Measurements from ENCODE around the gene CCNH. TPM values are rescaled to one million over a fixed set of nuclear protein-coding genes. Genes with fewer than 3 reads are reported as not detected.

CCNH gene
- total and polyA plus RNA-seq, 9 of the 15 experiments (the other 6 are each of a cell fraction or from before 2014, with no cell fraction given) = 100 to 213 (median 150) TPM

DNA sequence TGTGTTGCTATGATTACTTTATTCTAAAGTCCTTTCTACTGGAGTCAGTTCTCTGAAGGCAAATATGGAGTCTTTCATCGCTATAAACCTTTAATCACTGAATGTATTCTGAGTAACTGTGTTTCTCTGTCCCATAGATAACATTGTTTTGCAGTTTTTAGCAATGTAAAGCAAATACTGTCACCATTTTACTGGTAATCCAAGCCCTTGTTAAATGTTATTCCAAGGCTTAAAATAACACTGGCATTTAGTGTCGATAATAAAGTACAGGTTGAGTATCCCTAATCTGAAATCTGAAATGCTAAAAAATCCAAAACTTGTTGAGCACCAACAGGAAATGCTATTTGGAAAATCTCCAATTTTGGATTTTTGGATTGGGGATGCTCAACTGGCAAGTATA lies 24.6 kb downstream of the CCNH start:
- H3K9ac ChIP-seq (ENCODE audit: insufficient read depth in 1 of 2, low read depth in 2 of 2, low read length in 2 of 2) = no peak overlapping the region
- CTCF ChIA-PET (ENCODE audit: low intra/inter-chr PET ratio) = no interaction called here
- WGBS (ENCODE audit: insufficient coverage, low coverage, missing lambda C conversion rate) = 94% methylated on average over 2 of the region's 2 CpGs
- intact Hi-C loops (cut with micrococcal nuclease) (no loop called here), in situ Hi-C loops (cut with MboI) (no loop called here)
- no peaks in the 10 kb centered on the region for H4K20me1 ChIP-seq (replicated peaks; ENCODE audit: control insufficient read depth, insufficient read depth, low read length)
- no peak overlapping the region for H3K4me3 ChIP-seq
- no peaks in the 10 kb centered on the region for H3K9me3 ChIP-seq (replicated peaks; ENCODE audit: control insufficient read depth, insufficient read depth, low read depth, low read length)
- peaks cover 2% of the 10 kb centered on the region; the same call in 1 of the 3 replicates for H3K79me2 ChIP-seq (ENCODE audit: control insufficient read depth, insufficient read depth, low read length)
- H3K9me1 ChIP-seq (ENCODE audit: control insufficient read depth, insufficient read depth, low read length) = no peaks in the 10 kb centered on the region
- FAIRE-seq = no peak
- H3K27ac ChIP-seq (ENCODE audit: extremely low read depth, low read depth, low read length) = no peak overlapping the region
- BruUV-seq (replicated peaks) = no TSS peak
- H3K27me3 ChIP-seq (ENCODE audit: control insufficient read depth in 2 of 2, insufficient read depth in 2 of 2, low read length in 2 of 2) = no peaks in the 10 kb centered on the region
- H3K36me3 ChIP-seq (ENCODE audit: control insufficient read depth, insufficient read depth, low read length) = peaks cover 96% of the 10 kb centered on the region
- POLR2A ChIA-PET = no interaction called here
- H2AFZ ChIP-seq (ENCODE audit: low read depth, low read length) = no peak overlapping the region
- ATAC-seq = no peak
- H3K4me1 ChIP-seq (replicated peaks in 1 of 2; ENCODE audit: control insufficient read depth in 2 of 2, insufficient read depth in 2 of 2, low read length in 2 of 2) = no peaks in the 10 kb centered on the region
- DNase-seq (ENCODE audit: extremely low read depth in 1 of 4, low spot score in 3 of 4) = no peak
- H3K4me2 ChIP-seq (ENCODE audit: insufficient read depth, low read length) = no peak overlapping the region
- TF ChIP-seq GTF2F1 (IDR thresholded peaks at IDR 0.05; ENCODE audit: low read depth, low read length) (no peak), ZNF316 (IDR thresholded peaks at IDR 0.05) (no peak), ZNF12 (CRISPR knock-in tag; IDR thresholded peaks at IDR 0.05) (no peak), LCOR (CRISPR knock-in tag; IDR thresholded peaks at IDR 0.05) (no peak), ATF1 (CRISPR knock-in tag; IDR thresholded peaks at IDR 0.05) (no peak), ATF1 (tag; IDR thresholded peaks at IDR 0.05) (no peak), TGIF2 (CRISPR knock-in tag; IDR thresholded peaks at IDR 0.05) (no peak), ZNF143 (CRISPR knock-in tag; IDR thresholded peaks at IDR 0.05) (no peak)
- TF ChIP-seq, protein P1, sequence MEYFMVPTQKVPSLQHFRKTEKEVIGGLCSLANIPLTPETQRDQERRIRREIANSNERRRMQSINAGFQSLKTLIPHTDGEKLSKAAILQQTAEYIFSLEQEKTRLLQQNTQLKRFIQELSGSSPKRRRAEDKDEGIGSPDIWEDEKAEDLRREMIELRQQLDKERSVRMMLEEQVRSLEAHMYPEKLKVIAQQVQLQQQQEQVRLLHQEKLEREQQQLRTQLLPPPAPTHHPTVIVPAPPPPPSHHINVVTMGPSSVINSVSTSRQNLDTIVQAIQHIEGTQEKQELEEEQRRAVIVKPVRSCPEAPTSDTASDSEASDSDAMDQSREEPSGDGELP (CRISPR knock-in tag; IDR thresholded peaks at IDR 0.05; ENCODE audit: borderline replicate concordance) = no peak
- TF ChIP-seq, protein P2, sequence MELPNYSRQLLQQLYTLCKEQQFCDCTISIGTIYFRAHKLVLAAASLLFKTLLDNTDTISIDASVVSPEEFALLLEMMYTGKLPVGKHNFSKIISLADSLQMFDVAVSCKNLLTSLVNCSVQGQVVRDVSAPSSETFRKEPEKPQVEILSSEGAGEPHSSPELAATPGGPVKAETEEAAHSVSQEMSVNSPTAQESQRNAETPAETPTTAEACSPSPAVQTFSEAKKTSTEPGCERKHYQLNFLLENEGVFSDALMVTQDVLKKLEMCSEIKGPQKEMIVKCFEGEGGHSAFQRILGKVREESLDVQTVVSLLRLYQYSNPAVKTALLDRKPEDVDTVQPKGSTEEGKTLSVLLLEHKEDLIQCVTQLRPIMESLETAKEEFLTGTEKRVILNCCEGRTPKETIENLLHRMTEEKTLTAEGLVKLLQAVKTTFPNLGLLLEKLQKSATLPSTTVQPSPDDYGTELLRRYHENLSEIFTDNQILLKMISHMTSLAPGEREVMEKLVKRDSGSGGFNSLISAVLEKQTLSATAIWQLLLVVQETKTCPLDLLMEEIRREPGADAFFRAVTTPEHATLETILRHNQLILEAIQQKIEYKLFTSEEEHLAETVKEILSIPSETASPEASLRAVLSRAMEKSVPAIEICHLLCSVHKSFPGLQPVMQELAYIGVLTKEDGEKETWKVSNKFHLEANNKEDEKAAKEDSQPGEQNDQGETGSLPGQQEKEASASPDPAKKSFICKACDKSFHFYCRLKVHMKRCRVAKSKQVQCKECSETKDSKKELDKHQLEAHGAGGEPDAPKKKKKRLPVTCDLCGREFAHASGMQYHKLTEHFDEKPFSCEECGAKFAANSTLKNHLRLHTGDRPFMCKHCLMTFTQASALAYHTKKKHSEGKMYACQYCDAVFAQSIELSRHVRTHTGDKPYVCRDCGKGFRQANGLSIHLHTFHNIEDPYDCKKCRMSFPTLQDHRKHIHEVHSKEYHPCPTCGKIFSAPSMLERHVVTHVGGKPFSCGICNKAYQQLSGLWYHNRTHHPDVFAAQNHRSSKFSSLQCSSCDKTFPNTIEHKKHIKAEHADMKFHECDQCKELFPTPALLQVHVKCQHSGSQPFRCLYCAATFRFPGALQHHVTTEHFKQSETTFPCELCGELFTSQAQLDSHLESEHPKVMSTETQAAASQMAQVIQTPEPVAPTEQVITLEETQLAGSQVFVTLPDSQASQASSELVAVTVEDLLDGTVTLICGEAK (IDR thresholded peaks at IDR 0.05) = no peak
- TF ChIP-seq, protein P2 (CRISPR knock-in tag; IDR thresholded peaks at IDR 0.05) = no peak
- TF ChIP-seq, protein P3, sequence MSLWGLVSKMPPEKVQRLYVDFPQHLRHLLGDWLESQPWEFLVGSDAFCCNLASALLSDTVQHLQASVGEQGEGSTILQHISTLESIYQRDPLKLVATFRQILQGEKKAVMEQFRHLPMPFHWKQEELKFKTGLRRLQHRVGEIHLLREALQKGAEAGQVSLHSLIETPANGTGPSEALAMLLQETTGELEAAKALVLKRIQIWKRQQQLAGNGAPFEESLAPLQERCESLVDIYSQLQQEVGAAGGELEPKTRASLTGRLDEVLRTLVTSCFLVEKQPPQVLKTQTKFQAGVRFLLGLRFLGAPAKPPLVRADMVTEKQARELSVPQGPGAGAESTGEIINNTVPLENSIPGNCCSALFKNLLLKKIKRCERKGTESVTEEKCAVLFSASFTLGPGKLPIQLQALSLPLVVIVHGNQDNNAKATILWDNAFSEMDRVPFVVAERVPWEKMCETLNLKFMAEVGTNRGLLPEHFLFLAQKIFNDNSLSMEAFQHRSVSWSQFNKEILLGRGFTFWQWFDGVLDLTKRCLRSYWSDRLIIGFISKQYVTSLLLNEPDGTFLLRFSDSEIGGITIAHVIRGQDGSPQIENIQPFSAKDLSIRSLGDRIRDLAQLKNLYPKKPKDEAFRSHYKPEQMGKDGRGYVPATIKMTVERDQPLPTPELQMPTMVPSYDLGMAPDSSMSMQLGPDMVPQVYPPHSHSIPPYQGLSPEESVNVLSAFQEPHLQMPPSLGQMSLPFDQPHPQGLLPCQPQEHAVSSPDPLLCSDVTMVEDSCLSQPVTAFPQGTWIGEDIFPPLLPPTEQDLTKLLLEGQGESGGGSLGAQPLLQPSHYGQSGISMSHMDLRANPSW (CRISPR knock-in tag; IDR thresholded peaks at IDR 0.05) = no peak

Data from K562 (cell line).